ENCODE results near the gene MTRF1L.
"Not testable (repeated sequence)": the region's sequence is repeated elsewhere in the genome, so short reads cannot be mapped to it uniquely, and the experiment has no call there.

The MTRF1L gene

DNA sequence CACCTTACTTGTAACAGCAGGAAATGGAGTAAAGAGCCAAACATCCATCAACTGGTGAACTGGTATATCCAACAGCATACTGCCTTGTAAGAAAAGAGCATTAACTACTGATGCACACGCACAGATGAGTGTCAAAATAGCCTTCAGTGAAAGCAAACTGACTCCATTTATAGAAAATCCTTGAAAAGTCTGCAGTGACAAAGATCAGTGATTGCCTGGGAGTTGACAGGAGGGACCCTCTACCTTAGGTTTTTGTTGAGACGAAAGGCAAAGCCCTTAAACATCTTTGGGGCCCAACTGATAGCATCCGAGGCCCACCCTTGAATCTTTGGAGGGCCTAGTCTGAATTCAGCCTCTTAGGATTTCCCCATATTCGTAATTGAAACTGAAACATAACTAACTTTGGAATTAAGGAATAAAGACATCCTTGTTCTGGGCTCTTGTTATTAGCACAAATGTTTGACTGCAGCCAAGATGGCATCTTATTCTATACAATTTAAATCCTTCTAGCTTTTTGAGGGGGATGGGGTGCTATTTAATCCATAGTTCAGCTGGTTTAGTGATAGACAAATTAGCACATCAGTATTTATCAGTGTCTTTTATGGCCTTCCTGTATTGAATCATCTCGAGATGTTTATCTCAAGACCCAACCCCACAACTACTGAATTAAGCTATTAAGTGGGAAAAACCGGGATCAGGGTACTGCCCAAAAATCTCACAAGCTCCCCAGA lies 32.7 kb downstream of the MTRF1L start:
- no peak for DNase-seq (ENCODE audit: low read depth in 3 of 3)

DNA sequence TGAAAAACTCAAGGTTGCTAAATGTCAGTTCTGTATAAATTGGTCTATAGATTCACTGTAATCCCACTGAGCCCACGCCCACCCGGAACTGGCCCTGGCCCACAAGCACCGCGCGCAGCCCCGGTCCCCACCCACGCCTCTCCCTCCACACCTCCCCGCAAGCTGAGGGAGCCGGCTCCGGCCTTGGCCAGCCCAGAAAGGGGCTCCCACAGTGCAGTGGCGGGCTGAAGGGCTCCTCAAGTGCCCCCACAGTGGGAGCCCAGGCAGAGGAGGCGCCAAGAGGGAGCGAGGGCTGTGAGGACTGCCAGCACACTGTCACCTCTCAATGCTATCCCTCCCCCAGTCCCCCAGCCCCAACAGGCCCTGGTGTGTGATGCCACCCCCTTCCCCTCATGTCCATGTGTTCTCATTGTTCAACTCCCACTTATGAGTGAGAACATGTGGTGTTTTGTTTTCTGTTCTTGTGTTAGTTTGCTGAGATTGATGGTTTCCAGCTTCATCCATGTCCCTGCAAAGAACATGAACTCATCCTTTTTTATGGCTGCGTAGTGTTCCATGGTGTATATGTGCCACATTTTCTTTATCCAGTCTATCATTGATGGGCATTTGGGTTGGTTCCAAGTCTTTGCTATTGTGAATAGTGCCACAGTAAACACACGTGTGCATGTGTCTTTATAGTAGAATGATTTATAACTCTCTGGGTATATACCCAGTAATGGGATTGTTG lies 36.2 kb downstream of the MTRF1L start:
- DNase-seq (ENCODE audit: low read depth in 3 of 3): not testable (repeated sequence)

DNA sequence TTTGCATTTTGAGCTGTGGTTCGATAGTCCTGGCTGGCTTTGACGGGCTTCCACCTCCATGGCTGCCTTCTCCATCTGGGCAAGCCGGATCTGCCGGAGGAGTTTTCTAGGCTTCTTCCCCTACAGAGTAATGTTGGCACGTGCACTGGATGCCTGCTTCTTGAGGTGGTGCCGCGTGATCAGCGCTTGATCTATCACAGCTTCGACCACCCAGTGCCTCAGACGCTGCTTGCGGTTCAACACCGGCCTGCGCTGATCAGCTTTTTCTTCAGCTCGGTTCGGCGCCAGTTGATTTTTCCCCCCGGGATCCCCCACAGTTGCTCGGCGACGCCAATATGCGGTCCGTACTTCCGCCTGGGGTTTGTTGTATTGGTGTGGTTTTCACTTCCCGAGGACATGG lies 43.2 kb downstream of the MTRF1L start:
- DNase-seq (ENCODE audit: low read depth in 3 of 3): no peak

DNA sequence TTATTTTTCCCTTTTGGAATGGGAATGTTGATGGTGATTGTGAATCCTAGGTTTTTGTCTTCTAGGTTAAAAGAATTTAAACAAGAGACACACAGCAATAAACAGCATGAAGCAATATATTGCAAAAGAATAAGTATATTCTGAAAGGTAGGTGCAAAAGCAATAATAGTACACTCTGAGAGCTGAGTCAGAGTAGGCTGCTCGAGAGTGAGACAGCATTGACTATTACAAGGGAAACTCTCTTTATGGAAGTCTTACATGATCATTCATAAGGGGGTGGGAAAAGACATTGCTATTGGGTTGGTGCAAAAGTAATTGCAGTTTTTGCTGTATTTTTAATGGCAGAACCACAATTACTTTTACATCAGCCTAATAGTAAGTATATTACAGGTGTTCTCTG lies 44.7 kb downstream of the MTRF1L start:
- no peak for DNase-seq (ENCODE audit: low read depth in 3 of 3)

DNA sequence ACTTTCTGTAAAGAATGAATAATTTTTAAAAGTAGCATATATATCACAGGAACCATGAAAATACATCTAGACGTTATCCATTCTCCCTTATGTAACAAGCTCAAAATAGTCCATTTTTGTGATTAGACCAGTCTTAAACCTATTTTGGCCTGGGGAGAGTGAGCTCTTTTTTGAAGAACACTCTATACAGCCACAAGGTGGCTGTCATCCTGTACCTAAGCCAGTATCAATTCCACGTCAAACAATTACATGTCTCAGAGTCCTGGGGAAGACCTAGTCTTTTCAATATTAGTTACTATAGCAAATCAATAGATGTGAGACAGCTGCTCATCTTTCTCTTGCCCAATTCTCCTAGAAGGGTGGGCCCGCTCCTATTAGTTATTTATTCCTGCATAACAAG lies 48.1 kb downstream of the MTRF1L start:
- no peak for DNase-seq (ENCODE audit: low read depth in 3 of 3)

DNA sequence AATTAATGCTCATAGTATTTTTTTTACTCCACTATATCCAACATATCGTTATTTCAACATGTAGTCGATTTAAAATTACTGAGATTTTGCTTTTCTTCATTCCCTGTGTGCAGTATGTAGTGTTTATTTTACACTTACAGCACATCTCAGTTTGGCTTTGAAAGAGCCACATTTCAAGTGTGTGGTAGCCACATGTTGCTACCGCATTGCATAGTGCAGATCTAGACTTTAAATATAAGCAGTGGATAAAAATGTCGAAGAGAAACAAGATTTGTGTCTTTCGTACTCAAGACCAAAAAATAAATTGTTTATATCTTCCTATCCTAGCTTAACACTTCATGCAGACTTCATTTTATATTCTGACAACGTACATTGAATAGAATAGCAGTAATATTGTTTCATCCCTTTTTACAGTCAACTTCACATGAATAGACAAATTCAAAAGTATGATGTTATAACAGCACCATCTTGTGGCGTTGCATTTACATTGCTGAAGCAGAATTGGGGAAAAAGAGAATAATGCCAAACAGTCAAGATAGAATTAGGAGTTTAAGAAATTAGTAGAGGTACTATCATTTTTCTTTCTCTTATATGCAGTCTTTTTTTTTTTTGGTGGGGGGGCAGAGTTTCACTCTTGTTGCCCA lies 49.5 kb downstream of the MTRF1L start:
- DNase-seq (ENCODE audit: low read depth in 3 of 3): no peak

DNA sequence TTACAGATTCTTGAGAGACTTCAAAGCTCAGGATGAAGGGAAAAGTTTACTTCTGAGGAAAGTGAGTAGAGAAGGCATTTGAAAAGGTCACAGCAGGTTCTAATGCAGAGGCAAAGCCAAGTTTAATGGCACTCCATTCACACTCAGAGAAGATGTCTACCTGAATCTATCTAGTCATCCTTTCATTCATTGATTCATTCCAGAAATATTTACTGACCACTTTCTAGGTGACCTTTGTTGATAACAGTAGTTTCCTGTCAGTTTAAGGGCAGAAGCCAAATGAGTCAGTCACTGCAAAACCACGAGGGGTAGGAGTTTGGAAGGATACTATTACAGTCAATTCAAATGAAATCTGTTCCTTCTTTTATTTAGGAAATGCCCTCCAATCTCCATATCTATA lies 50.5 kb downstream of the MTRF1L start:
- DNase-seq (ENCODE audit: low read depth in 3 of 3): no peak

DNA sequence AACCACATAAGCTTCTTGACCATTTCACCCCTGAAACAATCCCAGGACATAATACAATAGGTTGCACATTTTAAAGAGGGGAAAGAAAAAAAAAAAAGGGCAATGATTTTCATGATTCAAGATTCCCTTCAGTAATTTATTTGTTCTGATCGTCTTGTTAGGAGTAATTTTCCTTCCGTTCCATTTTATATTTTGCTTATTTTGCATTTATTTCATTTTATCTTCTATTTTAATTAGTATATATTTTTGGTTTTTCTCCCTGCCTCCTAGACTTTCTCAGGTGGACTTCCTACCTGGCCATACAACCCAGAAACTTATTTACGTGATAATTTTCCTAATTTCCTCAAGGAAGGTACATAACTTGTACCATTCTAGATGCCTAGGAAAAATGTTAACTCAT lies 52.3 kb downstream of the MTRF1L start:
- DNase-seq (ENCODE audit: low read depth in 3 of 3): no peak

DNA sequence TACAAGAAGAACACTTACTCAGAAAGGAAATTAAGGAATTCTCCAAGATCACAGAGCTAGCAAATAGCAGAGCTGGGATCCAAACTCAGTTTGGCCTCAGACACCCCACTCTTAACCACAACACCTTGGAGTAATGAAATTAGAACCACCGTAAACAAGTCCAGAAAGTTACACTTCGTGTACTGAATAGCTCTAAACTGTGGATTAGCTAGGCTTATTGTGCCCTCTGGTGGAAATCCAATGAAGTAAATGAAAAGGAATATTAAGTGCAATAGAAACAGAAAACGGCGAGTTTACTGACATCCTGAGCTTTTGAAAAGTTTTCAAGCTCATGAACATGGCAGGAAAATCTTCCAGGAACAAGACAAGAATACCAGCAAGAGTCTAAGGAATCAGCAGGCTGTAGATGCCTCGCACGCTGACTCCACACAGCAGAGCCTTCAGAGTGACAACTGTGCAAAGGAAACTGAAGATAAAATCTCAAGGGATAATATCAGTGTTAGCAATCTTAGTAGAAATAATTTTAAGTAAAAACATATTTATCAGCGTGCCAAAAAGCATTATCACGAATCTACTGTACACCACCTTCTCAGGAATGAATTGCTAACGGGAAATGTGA lies 54.2 kb downstream of the MTRF1L start:
- DNase-seq (ENCODE audit: low read depth in 3 of 3): no peak

DNA sequence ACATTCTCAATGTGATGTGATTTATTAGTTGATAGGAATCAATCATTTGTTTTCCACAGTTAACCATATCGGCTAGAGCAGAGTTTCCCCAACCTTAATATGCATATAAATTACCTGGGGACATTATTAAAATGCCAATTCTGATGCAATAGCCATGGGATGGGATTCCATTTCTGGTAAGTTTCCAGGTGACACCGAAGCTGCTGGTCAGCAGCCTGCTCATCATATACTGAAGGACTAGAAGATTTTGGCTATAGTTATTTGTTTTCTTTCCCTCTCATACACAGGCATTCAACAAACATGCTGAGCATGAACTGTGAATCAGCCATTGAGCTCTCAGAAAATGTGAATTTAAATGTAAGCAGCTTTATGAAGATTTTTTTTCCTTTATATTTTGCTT lies 55.5 kb downstream of the MTRF1L start:
- no peak for DNase-seq (ENCODE audit: low read depth in 3 of 3)

DNA sequence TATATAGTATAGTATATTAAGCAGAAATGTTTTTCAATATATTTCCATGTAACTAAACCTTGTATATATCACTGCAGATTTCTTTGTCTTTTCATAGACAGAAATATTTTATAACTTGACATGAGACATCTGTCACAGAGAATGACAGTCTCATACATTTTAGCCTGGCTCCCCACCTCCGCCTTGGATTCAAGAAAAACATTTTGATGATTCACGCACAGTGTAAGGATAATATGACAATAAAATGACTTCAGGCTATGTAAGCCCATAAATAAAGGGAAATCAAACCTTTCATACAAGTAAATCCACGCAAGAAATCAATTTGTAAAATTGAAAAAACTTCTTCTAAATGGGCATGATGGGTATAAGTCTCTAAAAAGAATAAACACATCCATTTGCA lies 56.0 kb downstream of the MTRF1L start:
- DNase-seq (ENCODE audit: low read depth in 3 of 3): no peak

DNA sequence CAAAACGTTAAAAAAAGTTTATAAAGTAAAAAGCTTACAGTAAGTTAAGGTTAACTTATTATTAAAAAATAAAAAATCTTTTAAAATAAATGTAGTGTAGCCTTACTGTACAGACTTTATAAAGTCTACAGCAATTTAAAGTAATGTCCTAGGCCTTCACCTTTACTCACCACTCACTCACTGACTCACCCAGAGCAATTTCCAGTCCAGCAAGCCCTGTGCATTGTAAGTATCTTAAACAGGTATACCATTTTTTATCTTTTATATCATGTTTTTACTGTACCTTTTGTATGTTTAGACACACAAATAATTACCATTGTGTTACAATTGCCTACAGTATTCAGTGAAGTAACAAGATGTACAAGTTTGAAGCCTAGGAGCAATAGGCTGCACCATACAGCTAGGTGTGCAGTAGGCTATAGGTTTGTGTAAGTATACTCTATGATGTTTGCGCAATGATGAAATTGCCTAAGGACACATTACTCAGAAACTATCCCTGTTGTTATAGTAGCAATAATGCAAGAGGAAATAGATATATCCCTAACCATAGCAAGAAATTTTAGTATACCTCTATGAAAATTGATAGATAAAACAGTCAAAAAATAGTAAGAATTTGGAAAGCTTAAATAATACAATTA lies 59.1 kb downstream of the MTRF1L start:
- no peak for DNase-seq (ENCODE audit: low read depth in 3 of 3)

DNA sequence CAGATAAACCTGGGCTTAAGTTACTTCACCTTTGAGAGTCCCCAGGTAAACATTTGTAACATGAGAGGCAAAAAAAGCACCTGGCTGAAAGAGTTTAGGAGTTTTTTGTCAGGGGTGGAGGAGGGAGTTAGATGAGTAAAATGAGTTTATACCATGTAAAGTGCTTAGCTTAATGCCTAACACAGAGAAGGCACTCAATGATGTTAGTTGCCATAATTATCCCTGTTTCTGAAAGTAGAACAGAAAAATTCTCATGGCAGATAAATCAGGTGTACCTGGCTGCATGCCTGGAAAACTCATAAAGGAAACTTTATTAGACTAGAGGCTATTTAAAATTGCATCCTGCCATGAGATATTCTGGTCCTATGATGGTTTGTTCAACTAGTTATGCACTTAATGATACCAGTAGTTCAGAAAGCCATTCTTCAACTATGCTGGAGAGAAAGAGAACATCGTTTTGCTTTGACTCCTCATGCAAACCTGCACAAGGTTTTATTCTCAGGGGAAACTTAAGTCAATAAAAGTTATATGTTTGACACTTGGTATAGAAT lies 60.1 kb downstream of the MTRF1L start:
- no peak for DNase-seq (ENCODE audit: low read depth in 3 of 3)

DNA sequence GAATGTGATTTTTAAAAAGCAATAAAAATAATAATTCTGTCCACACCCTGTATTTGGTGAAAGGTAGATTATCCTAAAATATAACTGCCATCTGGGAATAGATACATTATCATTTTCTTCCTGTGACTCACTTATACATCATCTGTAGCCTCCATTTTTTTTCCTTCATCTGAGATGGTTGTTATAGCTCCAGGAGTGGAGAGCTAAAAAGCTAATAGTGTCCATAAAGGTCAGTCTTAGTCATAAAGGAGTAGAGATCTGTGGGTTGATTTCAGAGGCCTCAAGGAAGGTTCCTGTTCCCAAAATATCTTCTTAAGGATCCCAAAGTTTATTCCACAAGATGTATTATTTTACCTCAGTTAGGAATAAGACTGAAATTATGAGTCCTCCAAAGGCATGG lies 60.8 kb downstream of the MTRF1L start:
- DNase-seq (ENCODE audit: low read depth in 3 of 3): no peak

Measured in stimulated activated CD4-positive, alpha-beta T cell treated with anti-CD3 and anti-CD28 coated beads, TNF-alpha, amount 100 ng/mL, for 4 hours (primary cell).